Lower lobe of right lung (tissue), 2 donors: ENCODE results near the gene MAGEB17. TPM values are rescaled to one million over a fixed set of nuclear protein-coding genes. Genes with fewer than 3 reads are reported as not detected.

Source experiments
- ATAC-seq, 2 donors: fragments of 200-7000 bp; cut with Tn5 transposase; one replicate each; pipeline ENCODE4 v1.9.1; 2020 to 2022; ENCODE audit warnings: mild to moderate bottlenecking in 2 of 2, moderate library complexity in 2 of 2
- DNase-seq: peaks from one replicate; pipeline ENCODE4 v3.0.0-alpha.2; 2020
- H3K27ac ChIP-seq: fragments of 200-600 bp; one replicate; pipeline ENCODE4 v1.8.0; 2022
- H3K27me3 ChIP-seq: fragments of 200-600 bp; one replicate; pipeline ENCODE4 v1.8.0; 2022; ENCODE audit warnings: low read depth
- H3K36me3 ChIP-seq: fragments of 200-600 bp; one replicate; pipeline ENCODE4 v1.8.0; 2022; ENCODE audit warnings: mild to moderate bottlenecking
- H3K4me1 ChIP-seq: fragments of 200-600 bp; one replicate; pipeline ENCODE4 v1.8.0; 2022
- H3K4me3 ChIP-seq: fragments of 200-600 bp; one replicate; pipeline ENCODE4 v1.8.0; 2022; ENCODE audit warnings: mild to moderate bottlenecking
- H3K9me3 ChIP-seq: fragments of 200-600 bp; one replicate; pipeline ENCODE4 v1.8.0; 2022
- CTCF ChIP-seq: fragments of 200-600 bp; IDR thresholded peaks from one replicate; pipeline ENCODE4 v1.8.0; 2022; ENCODE audit warnings: antibody characterized with exemption, mild to moderate bottlenecking
- intact Hi-C: fragments of 100-400 bp; cut with DNase I; formaldehyde crosslinking; loops from one replicate; pipeline ENCODE4 v1.11.0; 2022
- total RNA-seq: library from RNA; stranded (reverse); fragmentation: NEBNext Ultra II Directional; extraction: Animal tissue kit (Norgen Biotek cat#: 25700); gene quantifications from one replicate; pipeline ENCODE4 v1.2.1, GENCODE V29; 2021
- donor health status: DM: no; HTN: yes; CAD: no; lungs with severe emphysema.

Gene MAGEB17
- total RNA-seq, 1 donor from 2014 or later = not detected

GRCh38 chrX:16186380-16187007 lies 19.2 kb downstream of the MAGEB17 start:
- DNase-seq (no peak), ATAC-seq (no peak)
- Histone ChIP-seq H3K4me3 (no peak overlapping the region), H3K36me3 (no peaks in the 10 kb centered on the region), H3K27me3 (no peaks in the 10 kb centered on the region), H3K4me1 (no peaks in the 10 kb centered on the region), H3K9me3 (no peaks in the 10 kb centered on the region), H3K27ac (no peak overlapping the region)
- TF ChIP-seq CTCF = no peak
- intact Hi-C loops = no loop called here

DNA sequence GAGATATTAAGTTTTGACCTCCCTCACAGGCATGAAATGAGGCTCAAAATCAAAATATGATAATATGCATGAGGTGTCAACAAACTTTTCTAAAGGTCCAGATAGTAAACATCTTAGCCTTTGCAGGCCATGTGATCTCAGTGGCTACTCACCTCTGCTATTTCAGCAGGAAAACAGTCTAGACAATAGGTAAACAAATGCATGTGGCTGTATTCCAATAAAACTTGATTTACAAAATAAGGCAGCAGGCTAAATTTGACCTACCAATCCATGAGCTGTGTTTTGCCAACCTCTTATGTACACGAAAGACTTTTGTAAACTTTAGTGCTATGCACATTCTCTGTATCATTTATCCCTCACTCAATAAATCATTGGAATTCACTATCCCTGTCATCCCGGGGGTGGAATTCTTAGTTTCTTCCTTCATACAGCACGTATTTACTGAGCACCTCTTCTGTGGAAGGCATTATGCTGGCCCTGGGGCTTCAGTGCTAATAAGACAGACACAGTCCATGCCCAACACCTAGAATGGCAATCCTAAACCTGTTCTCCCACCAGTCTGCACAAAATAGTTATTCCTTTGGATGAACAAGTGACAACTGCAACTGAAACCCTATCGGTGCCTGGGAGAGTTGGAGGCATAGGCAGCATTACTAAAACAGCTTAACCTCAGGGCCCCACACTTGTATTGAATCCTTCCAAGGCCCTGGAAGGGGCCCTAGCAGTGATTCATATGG lies 19.9 kb downstream of the MAGEB17 start:
- H3K36me3 ChIP-seq = no peaks in the 10 kb centered on the region
- ATAC-seq = no peak
- H3K27me3 ChIP-seq = no peaks in the 10 kb centered on the region
- no peak overlapping the region for H3K4me3 ChIP-seq
- H3K27ac ChIP-seq = no peak overlapping the region
- no peak for TF ChIP-seq CTCF
- DNase-seq = no peak
- intact Hi-C loops = no loop called here
- no peaks in the 10 kb centered on the region for H3K4me1 ChIP-seq
- no peaks in the 10 kb centered on the region for H3K9me3 ChIP-seq

GRCh38 chrX:16188687-16189086 lies 21.4 kb downstream of the MAGEB17 start:
- intact Hi-C loops = no loop called here
- H3K9me3 ChIP-seq = no peaks in the 10 kb centered on the region
- ATAC-seq (no peak), DNase-seq (no peak)
- H3K4me1 ChIP-seq = no peaks in the 10 kb centered on the region
- no peak overlapping the region for H3K4me3 ChIP-seq
- no peak for TF ChIP-seq CTCF
- no peak overlapping the region for H3K27ac ChIP-seq
- no peaks in the 10 kb centered on the region for H3K27me3 ChIP-seq
- H3K36me3 ChIP-seq = no peaks in the 10 kb centered on the region

GRCh38 chrX:16191605-16192004 lies 24.3 kb downstream of the MAGEB17 start:
- ATAC-seq = no peak
- TF ChIP-seq CTCF = no peak
- DNase-seq = no peak
- no peaks in the 10 kb centered on the region for H3K4me1 ChIP-seq
- H3K27ac ChIP-seq = no peak overlapping the region
- H3K36me3 ChIP-seq = no peaks in the 10 kb centered on the region
- H3K4me3 ChIP-seq = no peak overlapping the region
- H3K27me3 ChIP-seq = no peaks in the 10 kb centered on the region
- intact Hi-C loops = no loop called here
- no peaks in the 10 kb centered on the region for H3K9me3 ChIP-seq

- no peak for TF ChIP-seq CTCF
- intact Hi-C loops = no loop called here
- Histone ChIP-seq H3K9me3 (no peaks in the 10 kb centered on the region), H3K4me1 (no peaks in the 10 kb centered on the region), H3K27me3 (no peaks in the 10 kb centered on the region), H3K36me3 (no peaks in the 10 kb centered on the region), H3K4me3 (no peak overlapping the region), H3K27ac (no peak overlapping the region)
- no peak for DNase-seq
- ATAC-seq = no peak
Measured at GRCh38 chrX:16196829-16197228, 29.5 kb downstream of the MAGEB17 start.
